Caco-2 (cell line): Measurements from ENCODE around the gene C1QC. TPM values are rescaled to one million over a fixed set of nuclear protein-coding genes. Genes with fewer than 3 reads are reported as not detected.

ENCODE experiments used
- BruUV-seq: library from RNA; stranded (reverse); fragments of 400-500 nt; replicated peaks from 2 replicates; lab custom pipeline; 2021; lab: Mats Ljungman, UMichigan
- CTCF ChIA-PET: fragments of 300-600 bp; sonication (Branson Sonifier 250); formaldehyde crosslinking; loops from one replicate; lab custom pipeline; 2022; ENCODE audit warnings: antibody characterized with exemption; lab: Charles Lee
- POLR2A ChIA-PET: fragments of 300-600 bp; sonication (Branson Sonifier 250); formaldehyde crosslinking; loops from one replicate; lab custom pipeline; 2022; ENCODE audit warnings: antibody characterized with exemption; lab: Charles Lee
- DNase-seq, 2 experiments: peaks; one replicate each; pipeline versions ENCODE4 v3.0.0 to v3.0.0-alpha.2; 2020 to 2022
- H3K27me3 ChIP-seq: replicated peaks from 2 replicates; pipeline ENCODE4 v1.6.0; 2011; ENCODE audit warnings: low read length; ENCODE audit not compliant: control insufficient read depth, insufficient read depth
- H3K36me3 ChIP-seq: 2 replicates; pipeline ENCODE4 v1.5.1; 2011; ENCODE audit warnings: low read length; ENCODE audit not compliant: control insufficient read depth, insufficient read depth
- H3K4me1 ChIP-seq: fragments of 250-450 bp; sonication (Bioruptor Pico); 2 replicates; pipeline ENCODE4 v1.5.1; 2020; ENCODE audit warnings: mild to moderate bottlenecking
- H3K4me3 ChIP-seq: 2 replicates; pipeline ENCODE4 v1.5.1; 2011; ENCODE audit warnings: low read depth, mild to moderate bottlenecking, control low read depth, low read length
- H3K9me3 ChIP-seq: fragments of 250-450 bp; sonication (Bioruptor Pico); 2 replicates; pipeline ENCODE4 v1.5.1; 2020; ENCODE audit warnings: mild to moderate bottlenecking, moderate library complexity
- H3K27ac Mint-ChIP-seq: one replicate; pipeline ENCODE4 v1.8.0; 2022; ENCODE audit warnings: mixed read lengths; ENCODE audit not compliant: unreplicated experiment
- H3K27me3 Mint-ChIP-seq: one replicate; pipeline ENCODE4 v1.8.0; 2022; ENCODE audit warnings: mixed read lengths; ENCODE audit not compliant: insufficient read depth, unreplicated experiment
- H3K36me3 Mint-ChIP-seq: one replicate; pipeline ENCODE4 v1.8.0; 2022; ENCODE audit warnings: mild to moderate bottlenecking, mixed read lengths; ENCODE audit not compliant: insufficient read depth, unreplicated experiment
- H3K4me1 Mint-ChIP-seq: one replicate; pipeline ENCODE4 v1.8.0; 2022; ENCODE audit warnings: low read depth, mixed read lengths; ENCODE audit not compliant: unreplicated experiment
- H3K4me3 Mint-ChIP-seq: one replicate; pipeline ENCODE4 v1.8.0; 2022; ENCODE audit warnings: mild to moderate bottlenecking, moderate library complexity, mixed read lengths; ENCODE audit not compliant: unreplicated experiment
- H3K9me3 Mint-ChIP-seq: one replicate; pipeline ENCODE4 v1.8.0; 2022; ENCODE audit warnings: mixed read lengths; ENCODE audit not compliant: unreplicated experiment
- CTCF ChIP-seq, 2 experiments: fragments of 200-600 bp in 1 of 2; IDR thresholded peaks; 1 replicate in 1 of 2; 2 replicates in 1 of 2; pipeline versions ENCODE4 v1.5.1 to v1.8.0; 2011 to 2022; ENCODE audit warnings: antibody characterized with exemption in 1 of 2, control low read depth in 1 of 2, inconsistent platforms in 1 of 2, low read depth in 1 of 2, low read length in 1 of 2, mild to moderate bottlenecking in 1 of 2, moderate library complexity in 1 of 2; ENCODE audit not compliant: insufficient read depth in 1 of 2, severe bottlenecking in 1 of 2, unreplicated experiment in 1 of 2
- intact Hi-C: fragments of 100-400 bp; cut with micrococcal nuclease; formaldehyde crosslinking; loops from one replicate; pipeline ENCODE4 v1.10.0; 2022; ENCODE audit not compliant: unreplicated experiment
- total RNA-seq: library from RNA; stranded (reverse); gene quantifications from 2 replicates; pipeline ENCODE4 v1.2.3, GENCODE V29; 2022

Gene C1QC
- total RNA-seq, 1 experiment from 2014 or later = not detected

DNA sequence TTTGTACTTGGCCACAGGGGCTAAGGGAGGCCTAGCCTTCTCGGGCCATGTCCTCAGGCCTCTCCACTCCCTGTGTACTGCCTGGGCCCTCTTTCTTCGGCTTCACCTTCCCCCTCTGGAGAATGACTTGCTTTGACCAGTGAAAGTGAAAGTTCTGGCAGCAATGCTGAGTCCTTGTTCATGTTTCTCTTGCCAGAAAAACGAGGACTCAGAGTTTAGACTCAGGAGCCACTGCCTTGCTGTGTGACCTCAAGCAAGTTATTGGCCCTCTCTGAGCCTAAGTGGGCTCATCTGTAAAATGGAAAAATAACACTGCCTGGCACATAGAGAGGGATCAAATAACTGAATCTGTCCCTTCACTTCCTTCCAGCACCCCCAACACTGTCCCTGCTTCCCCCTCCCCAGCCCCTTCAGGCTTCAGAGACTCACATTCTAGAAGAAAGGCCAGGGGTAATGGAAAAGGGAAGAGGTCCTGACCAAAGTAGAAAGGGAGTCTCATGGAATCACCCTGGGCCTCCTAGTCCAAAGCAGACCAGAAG, 5.5 kb upstream of the C1QC start:
- ChIA-PET POLR2A (no interaction called here), CTCF (no interaction called here)
- intact Hi-C loops = no loop called here
- no peaks in the 10 kb centered on the region for H3K9me3 Mint-ChIP-seq
- no peak overlapping the region for H3K4me3 Mint-ChIP-seq
- no peaks in the 10 kb centered on the region for H3K9me3 ChIP-seq
- DNase-seq = no peak
- no peaks in the 10 kb centered on the region for H3K36me3 Mint-ChIP-seq
- no peak overlapping the region for H3K27ac Mint-ChIP-seq
- TF ChIP-seq CTCF (IDR thresholded peaks at IDR 0.05; ENCODE audit: insufficient read depth in 1 of 2, low read depth in 1 of 2, low read length in 1 of 2, severe bottlenecking in 1 of 2, unreplicated experiment in 1 of 2) = no peak
- H3K27me3 ChIP-seq = no peaks in the 10 kb centered on the region
- no peak overlapping the region for H3K4me3 ChIP-seq
- no peaks in the 10 kb centered on the region for H3K27me3 Mint-ChIP-seq
- no TSS peak for BruUV-seq
- H3K36me3 ChIP-seq = no peaks in the 10 kb centered on the region
- H3K4me1 ChIP-seq = no peaks in the 10 kb centered on the region
- no peaks in the 10 kb centered on the region for H3K4me1 Mint-ChIP-seq

GRCh38 chr1:22638476-22639234, 4.8 kb upstream of the C1QC start:
- BruUV-seq = no TSS peak
- H3K4me3 Mint-ChIP-seq = no peak overlapping the region
- CTCF ChIA-PET = no interaction called here
- H3K4me3 ChIP-seq = no peak overlapping the region
- H3K9me3 ChIP-seq = no peaks in the 10 kb centered on the region
- H3K36me3 Mint-ChIP-seq = no peaks in the 10 kb centered on the region
- no peaks in the 10 kb centered on the region for H3K9me3 Mint-ChIP-seq
- intact Hi-C loops = no loop called here
- no peaks in the 10 kb centered on the region for H3K36me3 ChIP-seq
- H3K4me1 ChIP-seq = no peaks in the 10 kb centered on the region
- no peak overlapping the region for H3K27ac Mint-ChIP-seq
- no peak for TF ChIP-seq CTCF (IDR thresholded peaks at IDR 0.05; ENCODE audit: insufficient read depth in 1 of 2, low read depth in 1 of 2, low read length in 1 of 2, severe bottlenecking in 1 of 2, unreplicated experiment in 1 of 2)
- no peak for DNase-seq
- no peaks in the 10 kb centered on the region for H3K4me1 Mint-ChIP-seq
- no peaks in the 10 kb centered on the region for H3K27me3 Mint-ChIP-seq
- H3K27me3 ChIP-seq = no peaks in the 10 kb centered on the region
- POLR2A ChIA-PET = no interaction called here

DNA sequence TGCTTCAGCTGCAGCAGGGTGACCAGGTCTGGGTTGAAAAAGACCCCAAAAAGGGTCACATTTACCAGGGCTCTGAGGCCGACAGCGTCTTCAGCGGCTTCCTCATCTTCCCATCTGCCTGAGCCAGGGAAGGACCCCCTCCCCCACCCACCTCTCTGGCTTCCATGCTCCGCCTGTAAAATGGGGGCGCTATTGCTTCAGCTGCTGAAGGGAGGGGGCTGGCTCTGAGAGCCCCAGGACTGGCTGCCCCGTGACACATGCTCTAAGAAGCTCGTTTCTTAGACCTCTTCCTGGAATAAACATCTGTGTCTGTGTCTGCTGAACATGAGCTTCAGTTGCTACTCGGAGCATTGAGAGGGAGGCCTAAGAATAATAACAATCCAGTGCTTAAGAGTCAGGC, 4.1 kb upstream of the C1QC start:
- Mint-ChIP-seq H3K36me3 (no peaks in the 10 kb centered on the region), H3K27me3 (no peaks in the 10 kb centered on the region), H3K27ac (no peak overlapping the region), H3K4me3 (no peak overlapping the region), H3K9me3 (no peaks in the 10 kb centered on the region), H3K4me1 (no peaks in the 10 kb centered on the region)
- Histone ChIP-seq H3K27me3 (no peaks in the 10 kb centered on the region), H3K4me3 (no peak overlapping the region), H3K36me3 (no peaks in the 10 kb centered on the region), H3K9me3 (no peaks in the 10 kb centered on the region), H3K4me1 (no peaks in the 10 kb centered on the region)
- TF ChIP-seq CTCF (IDR thresholded peaks at IDR 0.05; ENCODE audit: insufficient read depth in 1 of 2, low read depth in 1 of 2, low read length in 1 of 2, severe bottlenecking in 1 of 2, unreplicated experiment in 1 of 2) = no peak
- BruUV-seq = no TSS peak
- no peak for DNase-seq
- intact Hi-C loops = no loop called here
- CTCF ChIA-PET = no interaction called here
- POLR2A ChIA-PET = no interaction called here
